GM19351 (cell line): ENCODE measurements around the gene NTM.
A peak's percentile ranks its signal among the peaks of the same experiment; 100 is the strongest.
"Not testable (repeated sequence)": the region's sequence is repeated elsewhere in the genome, so short reads cannot be mapped to it uniquely, and the experiment has no call there.

Source experiments
- ATAC-seq: cut with Tn5 transposase; IDR thresholded peaks from one replicate; pipeline ENCODE4 v1.9.1; 2021; ENCODE audit warnings: mild to moderate bottlenecking, moderate library complexity; ENCODE audit not compliant: unreplicated experiment

The NTM gene

DNA sequence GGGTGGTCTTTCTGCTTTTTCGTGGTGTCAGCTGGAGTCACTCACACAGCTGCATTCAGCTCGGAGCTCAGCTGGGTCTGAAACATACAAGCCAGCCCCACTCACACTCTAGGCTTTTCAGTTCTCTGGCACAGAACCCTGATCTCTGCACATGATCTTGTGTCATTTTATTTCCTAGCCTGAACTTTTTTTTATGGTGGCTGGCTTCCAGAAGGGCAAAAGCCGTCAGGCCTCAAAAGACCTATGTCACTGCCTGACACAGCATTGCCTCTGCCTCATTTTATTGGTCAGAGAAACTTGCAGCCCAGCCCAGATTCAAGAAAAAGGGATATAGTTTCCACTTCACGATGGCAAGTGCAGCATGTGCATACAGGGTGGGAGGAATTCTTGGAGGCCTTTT, 117.8 kb downstream of the NTM start:
- ATAC-seq, result no peak

DNA sequence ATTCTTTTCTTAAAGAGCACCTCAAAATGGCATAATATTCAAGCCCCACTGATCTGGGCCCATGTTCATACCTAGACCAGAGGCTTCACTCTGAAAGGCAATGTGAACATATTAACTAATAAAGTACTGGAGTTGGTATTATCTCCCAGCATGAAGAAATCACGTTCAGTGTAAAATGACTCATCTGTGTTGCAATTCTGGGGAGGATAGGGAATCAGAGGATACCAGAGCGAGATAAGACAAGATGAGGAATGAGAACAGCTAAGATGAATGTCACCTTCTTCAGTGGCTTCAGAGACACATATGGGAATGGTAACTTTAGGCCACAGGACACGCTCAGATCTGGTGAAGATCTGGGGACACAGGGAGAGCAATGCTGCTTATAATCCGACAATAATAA, 121.1 kb downstream of the NTM start:
- ATAC-seq, result no peak

DNA sequence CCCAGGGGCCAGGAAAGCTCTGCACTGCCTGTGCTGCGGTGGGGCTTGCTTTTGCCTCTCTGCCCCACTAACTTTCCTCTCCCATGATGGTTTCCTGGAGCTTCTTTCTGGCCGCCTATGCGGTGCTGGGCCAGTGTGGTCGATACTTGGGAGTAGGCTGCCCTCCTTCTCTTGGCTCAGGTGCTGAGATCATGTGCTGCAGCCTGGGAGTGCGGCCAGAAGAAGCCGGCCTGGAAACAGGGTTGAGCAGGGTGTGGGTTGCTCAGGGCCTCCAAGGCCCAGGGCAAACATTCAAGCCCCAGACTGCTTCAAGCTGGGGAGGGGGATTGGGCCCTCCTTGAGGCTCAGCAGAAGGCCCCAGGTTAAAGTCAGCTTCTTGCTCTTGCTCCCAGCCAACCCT, 125.0 kb downstream of the NTM start:
- no peak for ATAC-seq

DNA sequence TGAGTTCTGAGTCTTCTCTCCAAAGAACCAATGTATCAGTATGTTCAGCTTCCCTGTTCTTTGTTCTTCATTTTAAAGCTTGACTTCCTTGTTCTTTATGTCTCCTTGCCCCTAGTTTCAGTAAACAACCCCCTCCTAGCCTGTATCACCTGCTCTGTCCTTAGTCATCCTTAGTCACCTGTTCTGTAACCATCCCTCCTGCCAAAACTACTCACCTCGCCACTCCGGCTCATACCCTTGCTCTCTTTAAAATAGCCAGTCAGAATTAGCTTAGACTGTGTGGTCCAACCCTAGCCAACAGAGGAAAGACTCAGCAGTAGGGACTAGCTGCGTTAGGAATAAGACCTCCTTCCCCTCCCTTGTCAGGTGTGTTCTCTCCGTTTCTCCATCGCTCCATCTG, 127.3 kb downstream of the NTM start:
- ATAC-seq, result not testable (repeated sequence)

DNA sequence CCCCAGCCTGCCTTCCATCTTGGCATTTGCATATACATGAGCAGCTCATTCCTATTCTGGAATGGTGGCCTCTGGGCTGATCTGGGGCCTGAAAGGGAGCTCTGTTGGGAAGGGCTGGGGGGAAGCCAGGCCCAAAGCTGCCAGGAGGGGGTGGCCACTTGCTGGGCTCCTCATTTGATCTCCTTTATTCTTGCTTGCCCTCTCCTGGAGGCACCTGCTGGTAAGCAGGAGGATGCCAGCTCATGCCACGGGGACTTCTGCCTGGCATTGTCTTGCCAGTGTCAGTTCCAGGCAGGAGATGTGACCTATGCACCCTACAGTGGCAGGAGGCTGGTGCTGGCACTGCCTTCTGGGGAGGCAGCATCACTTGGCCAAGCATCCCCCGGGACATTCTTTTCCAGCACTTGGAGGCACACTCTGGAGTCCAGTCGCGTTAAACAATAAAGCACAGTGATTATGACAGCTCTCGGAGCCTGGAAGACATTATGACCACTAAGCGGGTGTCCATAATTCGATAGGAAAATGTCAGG, 128.3 kb downstream of the NTM start:
- ATAC-seq, result no peak

DNA sequence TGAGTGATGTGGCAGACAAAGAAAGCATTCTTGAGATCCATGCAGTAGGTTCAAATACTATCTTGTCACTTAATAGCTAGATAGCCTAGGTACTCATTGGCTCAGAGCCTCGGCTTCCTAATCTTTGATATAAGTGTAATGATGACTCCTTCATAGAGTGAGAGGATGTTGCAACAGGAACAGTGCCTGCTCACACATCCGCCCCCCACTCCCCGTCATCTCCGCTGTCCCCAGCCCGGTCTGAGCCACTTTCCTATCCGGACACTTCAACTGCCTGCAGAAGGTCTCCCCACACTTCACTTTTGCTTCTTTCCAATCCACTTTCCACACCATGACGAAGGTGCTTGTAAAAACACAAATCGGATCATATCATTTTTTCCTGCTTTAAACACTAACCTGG, 128.8 kb downstream of the NTM start:
- no peak for ATAC-seq

DNA sequence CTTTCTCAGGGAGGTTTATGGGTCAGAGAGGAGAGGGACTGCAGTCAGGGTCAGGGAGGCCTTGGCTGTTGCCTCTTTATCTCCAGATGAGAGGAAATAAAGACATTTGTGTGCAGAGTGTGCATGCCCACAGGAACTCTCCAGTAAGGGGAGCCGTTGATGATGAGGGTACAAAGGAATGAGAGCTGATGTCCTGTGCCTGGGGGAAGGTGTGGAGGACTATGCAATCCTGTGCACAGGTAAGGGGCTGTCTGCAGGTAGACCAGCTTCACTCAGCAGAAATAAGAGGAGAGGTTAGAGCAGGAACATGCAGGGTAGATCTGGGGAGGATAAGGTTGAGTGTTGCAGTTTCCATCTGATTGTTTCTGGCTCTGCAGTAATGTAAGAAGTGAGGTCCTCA, 132.6 kb downstream of the NTM start:
- ATAC-seq, result no peak

DNA sequence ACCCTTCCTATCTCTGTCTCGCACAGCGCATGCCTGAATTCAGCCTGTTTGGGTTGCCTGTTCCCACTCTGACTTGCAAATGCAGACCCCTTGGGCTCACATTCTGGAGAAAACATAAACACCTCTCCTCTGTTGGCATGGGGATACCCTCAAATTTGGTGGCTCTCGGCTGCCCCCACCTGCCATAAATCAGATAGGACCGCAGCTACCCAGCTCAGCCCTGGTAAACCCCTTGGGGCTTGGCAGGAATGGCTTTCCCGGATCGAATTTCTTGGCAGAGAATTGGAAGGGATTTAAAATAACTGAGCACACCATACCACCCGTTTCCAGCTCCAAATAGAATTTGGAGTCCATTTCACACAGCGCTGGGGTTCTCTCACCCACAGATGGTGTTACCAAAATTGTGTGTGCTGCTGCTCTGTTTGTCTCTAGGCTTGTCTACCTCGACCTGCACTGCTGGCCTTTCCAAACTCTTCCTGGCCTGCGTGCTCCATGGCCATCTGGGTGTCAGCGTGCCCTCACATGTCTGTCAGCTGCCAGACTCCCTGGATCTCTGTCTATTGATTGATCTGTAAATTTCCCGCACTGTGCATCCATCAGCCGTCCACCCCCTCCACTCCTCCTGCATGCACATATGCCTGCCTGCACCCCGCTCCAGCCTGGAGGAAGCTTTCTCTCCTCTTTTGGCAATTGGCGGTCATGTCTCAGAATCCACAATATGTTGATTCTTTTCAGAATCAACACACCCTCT, 134.0 kb downstream of the NTM start:
- no peak for ATAC-seq

DNA sequence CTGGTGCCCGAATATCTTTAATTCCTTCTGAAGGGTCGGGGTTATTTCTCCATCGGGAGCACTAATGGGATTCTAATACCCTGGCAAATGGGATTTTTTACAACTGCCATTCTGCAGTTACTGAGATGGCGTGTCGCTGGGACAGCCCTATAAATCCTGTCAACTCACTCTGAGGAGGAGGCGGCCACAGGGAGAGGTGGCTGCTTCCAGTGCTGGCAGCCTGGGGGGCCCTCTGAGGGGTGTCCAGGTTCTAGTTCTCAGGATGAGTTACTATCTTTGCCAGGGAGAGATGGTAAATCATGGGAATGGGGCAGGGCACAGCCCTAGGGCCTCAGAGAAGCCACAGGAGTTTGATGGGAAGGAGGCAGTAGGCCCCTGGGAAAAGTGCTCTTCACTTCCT, 135.9 kb downstream of the NTM start:
- ATAC-seq, result no peak

DNA sequence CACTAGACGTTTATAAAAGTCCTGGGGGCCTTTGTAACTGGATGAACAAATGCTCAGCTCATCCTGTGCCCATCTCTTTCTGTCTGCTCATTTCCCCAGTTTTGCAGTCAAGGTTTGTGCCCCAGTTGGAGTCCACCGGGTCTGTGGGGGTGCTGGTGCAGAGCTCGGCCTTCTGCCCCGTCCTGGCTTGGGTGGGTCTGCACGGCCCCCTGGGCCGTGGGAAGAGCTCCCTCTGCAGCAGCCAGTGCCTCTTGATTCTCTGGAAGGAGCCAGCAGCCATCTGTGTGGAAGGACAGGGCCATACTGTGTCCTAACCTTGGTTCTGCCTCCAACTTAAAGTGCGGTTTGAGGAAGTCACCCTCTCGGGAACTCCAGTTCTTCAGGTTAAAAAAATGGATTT, 140.2 kb downstream of the NTM start:
- ATAC-seq, result no peak

DNA sequence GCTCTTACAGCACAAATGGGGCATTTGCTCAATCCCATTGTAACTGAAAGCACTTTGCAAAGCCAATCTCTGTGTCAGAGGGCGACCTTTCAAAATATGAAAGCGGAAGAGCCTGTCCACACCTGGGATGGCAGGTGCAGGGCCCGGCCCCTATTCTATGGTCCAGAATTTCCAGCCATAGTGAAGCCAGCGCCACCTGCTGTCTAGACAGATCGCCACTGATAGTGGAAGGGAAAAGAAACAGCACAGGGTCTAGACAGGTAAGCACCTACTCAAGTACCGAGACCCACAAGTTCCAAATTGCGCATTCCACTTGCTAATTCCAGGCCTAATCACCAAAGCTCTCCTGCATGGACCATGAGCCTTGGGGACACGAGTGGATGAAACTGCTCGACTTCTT, 141.4 kb downstream of the NTM start:
- peak; percentile 86 for ATAC-seq

DNA sequence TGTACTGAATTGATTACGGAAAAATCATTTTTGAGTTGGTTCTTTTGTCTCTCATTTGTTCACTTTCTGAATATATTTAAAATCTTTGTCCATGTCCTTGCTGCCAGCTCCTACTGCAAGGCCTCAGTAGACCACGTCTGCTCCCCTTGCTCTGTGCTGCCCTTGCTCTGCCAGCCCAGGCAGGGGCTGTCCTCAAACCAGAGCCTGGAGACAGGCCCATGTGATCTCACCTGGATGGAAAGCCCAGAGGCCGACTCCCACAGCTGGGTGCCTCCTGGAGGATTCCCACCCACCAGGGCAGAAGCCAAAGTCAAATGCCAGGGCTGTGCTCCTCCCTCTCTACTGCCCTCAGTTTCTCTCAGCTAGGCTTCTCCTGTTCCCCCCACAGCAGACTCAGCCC, 141.8 kb downstream of the NTM start:
- no peak for ATAC-seq

DNA sequence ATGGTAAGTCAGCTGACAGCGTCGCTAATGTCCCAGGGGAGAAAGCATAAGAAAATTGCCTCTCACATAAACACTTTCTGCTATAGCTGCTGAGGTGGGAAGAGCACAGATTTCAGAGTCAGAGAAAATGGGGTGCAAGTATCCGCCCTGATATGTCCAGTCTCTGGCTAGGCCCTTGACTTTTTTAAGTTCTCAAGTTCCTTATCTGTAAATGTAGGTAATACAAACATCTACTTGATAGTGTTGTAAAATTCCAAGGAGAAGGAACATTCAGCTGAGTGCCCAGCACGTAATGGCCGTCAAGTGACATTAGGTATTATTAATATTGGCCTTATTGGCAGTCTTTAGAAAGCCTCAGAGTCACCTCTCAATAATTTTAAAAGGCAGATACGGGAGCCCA, 143.6 kb downstream of the NTM start:
- ATAC-seq, result no peak

DNA sequence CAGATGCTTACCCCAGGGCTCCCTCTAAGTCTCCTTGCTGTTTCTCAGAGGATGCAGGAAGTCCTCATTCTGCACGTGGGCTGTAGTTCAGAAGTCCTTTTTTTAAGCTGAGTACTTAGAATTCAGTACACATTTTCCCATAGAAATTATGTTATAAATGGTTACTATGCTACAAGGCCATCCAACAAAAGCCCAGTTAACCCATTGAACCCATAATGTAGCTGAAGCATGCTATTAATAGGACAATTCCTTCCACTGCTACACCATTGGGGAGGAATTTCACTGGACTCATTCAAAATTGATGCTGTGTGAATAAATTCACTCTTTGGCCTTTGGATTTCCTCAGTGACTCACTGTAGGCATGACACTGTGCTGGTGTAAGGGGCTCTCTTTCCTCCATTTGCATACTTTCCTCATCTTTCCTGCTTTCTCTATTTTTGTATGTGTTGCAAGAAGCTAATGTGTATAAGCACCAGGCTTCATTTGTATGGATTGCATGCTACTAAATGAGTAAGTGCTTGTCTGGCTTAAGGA, 148.0 kb downstream of the NTM start:
- no peak for ATAC-seq

DNA sequence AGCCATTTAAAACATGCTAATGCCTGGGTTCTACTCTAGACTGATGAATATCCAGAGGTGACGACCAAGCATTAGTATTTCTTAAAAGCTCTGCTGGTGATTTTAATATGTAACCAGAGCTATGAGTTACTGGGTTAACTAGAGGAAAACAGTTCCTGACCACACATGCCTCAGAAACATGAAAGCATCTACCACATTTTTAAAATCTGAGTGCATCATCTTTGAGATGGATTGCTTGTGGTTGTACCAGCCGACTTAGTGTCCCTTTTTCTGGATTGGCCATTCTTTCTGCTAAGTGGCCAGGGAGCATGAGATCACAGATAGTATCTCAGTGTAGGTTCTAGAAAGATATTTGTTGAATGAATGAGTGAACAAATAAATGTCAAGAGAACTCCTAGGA, 152.4 kb downstream of the NTM start:
- ATAC-seq, result no peak

DNA sequence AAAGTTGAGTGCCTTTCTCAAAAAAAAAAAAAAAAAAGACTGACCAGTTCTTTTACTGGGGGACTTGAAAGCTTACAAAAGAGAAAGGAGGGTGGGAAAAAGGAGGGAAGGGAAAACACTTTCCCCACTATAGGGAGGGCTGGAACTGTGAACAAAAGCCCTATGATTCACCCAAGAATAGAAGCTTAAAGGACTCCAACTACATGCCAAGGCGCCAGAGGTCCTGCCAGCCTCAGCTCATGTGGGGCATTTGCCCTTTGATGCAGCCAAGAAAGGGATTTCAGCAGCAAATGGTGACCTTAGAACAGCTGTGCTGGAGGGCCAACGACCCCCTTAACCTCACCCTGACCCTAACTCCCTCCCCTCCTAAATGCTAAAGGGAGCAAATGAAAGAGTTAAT, 160.0 kb downstream of the NTM start:
- ATAC-seq, result no peak

DNA sequence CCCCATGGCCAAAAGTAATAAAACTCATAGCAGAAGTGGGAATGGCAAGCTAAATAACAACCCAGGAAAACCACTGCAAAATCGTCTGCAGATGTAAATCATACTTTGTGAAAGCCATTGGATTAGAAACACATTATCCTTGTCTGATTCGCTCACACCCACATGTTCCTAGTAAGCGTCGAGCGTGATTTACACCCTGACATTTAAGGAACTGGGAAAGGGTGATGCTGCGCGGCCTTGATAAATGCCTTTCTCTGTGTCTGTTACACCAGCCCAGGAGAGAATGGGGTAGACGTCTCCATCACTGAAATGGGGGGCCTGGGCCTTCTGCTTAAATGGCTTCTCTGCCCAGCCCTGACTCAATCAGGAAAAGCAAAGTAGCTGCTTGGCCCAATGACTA, 162.7 kb downstream of the NTM start:
- no peak for ATAC-seq

DNA sequence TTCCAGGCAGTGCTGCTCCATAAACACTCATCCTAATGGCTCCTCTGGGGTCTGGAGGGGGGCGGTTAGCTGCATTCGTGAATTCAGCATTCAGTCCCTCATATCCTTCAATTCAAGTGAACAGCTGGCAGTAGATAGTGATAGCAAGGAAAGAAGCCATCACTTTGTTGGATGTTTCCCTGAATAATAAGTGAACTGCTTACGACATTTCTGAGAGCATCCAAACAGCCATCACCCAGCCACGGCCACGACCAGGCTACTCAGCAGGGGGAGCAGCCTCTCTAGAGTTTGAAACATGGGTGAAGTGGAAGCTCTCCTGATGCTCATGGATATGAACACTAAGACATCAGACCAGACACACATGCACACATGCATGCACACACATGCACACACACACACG, 163.6 kb downstream of the NTM start:
- ATAC-seq, result no peak

DNA sequence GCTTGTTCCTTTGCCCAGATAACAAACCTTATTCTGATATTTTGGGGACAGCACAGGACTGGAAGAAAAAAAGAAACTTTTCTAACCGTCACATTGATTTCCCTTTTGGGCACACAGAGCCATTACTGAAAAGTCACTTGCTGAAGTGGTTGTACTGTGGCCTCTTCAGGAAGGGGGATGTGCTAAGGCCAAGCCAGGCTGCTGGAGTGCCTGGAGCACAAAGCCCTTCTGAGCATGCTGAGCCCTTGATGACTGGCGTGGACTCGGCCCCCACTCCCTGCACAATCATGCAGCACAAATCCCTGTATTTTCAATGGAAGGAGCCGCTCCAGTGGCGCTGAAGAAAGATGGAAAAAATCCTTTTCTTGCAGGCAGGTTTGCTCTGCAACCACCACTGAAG, 164.2 kb downstream of the NTM start:
- no peak for ATAC-seq

DNA sequence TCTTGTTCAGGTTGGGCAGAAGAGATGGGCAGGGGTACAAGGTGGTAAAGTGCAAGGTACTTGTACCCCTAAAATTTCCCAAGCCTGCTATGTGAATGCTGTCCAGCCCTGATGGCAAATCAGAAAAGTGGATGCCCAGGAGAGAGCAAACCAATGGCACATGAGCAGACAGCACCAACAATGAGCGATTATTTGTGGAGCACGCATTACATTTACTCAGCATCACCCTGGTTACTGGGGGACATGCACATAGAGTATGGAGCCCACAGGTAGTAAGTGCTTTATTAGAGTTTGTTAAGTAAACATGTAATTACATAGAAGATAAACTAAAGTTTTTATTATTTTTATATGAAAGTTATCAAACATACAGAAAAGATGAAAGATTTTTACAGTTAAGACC, 165.7 kb downstream of the NTM start:
- ATAC-seq, result no peak

DNA sequence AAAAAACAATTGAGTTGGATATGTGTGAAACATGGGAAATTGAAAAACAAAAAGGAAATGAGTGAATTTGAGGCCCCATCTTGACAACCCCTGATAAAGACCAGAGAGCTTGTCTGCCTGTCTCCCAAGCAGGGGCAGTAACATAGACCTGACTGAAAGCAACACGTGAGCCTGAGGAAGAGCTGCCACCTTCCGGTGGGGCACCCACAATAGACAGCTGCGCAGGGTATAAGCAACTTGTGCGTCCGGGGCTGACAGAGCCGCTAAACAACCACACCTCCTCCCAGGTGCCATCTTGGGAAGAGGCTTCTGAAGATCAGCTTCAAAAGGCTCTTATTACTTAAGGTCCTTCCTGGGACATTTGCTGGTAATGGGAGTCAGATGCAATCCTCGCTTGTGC, 166.8 kb downstream of the NTM start:
- no peak for ATAC-seq

DNA sequence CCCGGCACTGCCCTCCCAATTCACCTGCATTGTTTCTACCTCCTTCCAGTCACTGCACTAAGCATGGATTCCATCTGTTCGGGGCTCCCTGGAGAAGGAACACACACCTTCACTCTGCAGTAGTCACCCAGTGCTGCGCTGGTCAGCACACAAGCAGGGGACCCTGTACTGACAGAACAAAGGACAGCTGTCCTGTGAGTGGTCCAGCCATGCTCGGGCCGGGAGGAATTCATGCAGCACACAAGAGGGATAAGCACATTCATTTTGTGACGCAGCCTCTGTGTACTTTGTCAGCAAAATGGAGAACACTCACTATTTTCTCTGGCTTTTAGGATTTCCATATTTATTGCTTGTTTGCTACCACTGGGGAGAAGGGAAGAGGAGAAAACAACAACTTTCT, 167.3 kb downstream of the NTM start:
- no peak for ATAC-seq

DNA sequence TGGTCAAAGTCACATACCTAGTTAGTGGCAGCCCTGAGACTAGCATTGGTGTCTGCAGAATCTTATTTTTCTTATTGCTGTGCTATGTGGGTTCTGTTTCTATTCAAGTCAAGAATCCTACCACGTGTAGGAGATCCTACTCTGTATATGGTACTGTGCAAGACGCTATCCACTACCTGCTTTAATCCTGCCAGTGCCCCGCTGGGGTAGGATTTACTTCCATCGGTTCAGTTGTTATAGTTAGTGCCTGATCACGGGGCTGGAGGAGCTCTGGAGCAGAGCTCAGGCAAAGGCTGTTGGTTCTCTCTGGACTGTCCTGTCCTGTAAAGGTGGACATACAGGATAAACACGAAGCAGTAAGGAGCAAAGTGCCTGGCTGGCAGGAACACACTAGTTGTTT, 167.9 kb downstream of the NTM start:
- no peak for ATAC-seq
